GM19324 (cell line): ENCODE results near the gene LAMB1.

Experiments
- ATAC-seq: cut with Tn5 transposase; IDR thresholded peaks from one replicate; pipeline ENCODE4 v1.9.1; 2021; ENCODE audit warnings: mild to moderate bottlenecking, moderate library complexity; ENCODE audit not compliant: unreplicated experiment, low FRiP score

The LAMB1 gene

DNA sequence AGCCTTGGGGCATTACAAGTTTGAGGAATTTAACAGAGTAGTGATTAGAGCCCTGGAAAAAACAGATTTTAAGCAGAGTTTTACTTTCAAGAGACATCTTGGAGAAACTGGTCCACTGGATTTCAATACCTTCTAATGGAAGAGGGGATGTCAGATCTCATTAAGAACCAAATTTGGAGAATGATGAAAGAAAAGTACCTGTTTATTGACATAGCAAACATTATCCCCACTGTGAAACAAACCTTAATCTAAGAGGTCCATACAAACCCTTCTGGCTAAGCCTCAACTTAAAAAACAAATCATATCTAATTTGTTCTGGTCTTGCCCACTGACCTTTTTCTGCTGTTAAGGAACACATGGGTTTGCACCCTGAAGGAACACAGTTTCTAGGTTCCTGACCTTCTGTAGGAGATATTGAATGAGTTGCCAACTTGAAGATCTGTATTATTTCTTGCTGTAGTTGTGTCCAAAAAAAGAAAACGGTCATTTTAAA is 53.5 kb downstream of the LAMB1 start:
- ATAC-seq: no peak

DNA sequence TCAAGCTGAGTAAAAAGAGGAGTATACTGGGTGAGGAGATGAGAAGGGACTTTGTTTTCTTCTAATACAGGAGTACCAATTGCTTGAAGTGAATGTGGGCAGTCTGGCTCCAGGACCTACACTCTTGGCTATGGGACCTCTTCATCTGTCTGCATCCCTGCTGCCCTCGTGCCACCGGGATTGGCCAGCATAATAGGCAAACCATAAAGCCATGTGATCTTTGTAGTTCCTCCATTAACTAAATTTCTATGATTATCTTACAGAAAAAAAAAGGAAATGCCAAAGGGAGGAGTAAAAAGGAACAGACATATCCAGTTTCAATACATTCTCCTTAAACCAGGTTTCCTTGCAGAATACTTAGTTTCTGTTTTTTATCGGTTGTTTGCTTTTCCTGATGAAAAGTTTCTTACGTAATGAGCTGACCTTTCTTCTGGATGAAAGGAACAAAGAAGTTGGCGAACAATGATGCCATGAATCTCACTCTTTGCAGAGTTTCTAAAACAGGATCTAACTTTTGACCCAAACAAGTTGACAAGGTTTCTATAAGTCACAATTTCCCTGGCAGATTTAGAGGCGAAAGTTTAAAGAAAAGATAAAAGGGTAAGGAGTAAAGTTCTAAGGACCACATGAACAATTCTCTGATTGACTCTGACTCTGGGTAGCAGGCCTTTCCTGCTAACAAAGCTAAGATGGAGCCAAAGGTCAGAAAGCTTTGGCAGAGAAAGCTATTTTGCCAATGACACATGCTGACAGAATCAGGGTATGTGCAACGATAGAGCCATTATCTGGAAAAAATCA is 54.1 kb downstream of the LAMB1 start:
- no peak for ATAC-seq

DNA sequence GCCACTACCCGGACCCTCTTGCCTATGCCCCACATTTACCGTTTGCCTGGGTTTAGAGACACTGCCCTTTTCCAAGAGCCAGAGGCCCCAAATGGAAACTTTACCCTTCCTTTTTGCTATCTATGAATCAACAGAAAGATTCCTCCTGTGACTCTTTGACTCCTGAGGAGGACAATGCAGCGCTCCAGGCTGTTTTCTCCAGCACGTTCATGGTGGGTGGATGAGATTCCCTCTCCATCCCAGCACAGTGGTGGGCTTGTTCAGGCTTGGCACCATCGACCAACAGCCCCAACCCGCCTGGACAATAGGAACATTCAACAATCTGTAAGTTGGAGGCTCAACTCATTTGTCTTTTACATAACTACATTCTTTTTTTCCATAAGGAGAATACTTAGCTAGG is 56.1 kb downstream of the LAMB1 start:
- no peak for ATAC-seq

DNA sequence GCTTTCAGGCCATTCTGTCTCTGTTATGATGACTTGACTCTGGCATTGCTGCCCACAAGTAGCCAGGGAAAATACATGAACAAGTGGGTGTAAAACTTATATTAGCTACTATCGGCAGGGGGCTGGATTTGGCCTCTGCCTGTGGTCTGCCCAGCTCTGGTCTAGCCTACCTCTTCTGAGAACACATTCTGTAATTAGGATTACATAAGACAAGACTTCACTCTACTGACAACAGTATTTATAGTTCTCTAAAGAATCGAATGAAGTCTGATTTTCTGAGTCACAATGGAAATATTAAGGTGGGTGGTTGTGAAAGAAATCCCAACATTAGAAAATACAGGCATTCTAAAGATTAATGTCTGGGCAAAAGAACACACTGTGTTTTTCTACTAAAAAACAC is 56.5 kb downstream of the LAMB1 start:
- no peak for ATAC-seq

DNA sequence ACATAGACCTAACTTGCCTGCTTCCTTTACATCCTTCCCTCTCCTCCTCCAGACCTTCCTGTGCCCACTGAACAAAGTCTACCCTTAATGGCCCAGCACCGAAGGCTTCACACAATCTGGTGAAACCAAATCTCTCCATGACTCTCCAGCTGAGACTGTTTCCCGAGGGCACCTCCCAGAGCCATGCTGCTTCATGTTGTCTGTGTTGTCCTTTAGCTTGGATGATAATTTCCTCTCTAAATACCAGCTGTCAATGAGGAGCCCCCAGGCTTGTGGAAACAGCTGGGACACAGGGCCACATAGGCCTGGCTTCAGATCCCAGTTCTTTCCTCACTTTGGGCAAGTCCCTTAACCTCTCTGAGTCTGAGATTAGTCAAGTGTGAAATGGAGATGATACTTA is 57.6 kb downstream of the LAMB1 start:
- ATAC-seq: no peak

DNA sequence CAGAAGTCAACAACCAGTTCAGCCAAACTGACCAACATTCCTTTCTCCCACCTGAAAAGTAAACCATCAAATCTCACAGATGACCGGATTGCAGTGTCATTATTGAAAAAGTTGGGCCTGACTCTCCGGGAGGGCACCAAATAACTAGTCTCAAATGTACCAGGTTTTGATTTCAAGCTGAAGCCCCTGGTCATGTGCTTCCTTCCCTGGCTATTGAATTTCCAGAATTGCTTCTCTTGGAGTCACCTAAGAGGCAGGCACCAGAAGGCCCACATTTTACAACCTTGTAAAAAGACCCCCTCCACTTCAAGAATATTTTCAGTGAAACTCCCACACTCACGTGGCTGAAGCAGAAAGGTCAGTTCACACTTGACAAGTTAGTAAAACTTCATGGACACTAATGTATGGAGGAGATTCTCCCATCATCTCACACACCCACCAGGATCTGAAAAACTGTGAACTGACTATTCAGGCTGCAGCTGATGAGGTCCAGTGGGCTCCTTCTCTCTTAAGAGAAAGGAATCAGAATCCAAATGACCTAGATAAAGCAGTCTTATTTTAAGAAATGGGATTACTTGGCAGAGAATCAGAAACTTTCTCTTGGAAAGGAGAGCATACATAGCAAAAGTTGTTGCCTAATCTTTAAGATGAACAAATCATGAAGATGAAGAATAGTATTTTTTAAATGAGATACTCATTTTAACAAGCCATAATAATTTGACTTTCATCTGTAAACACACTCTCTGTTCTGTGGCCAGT is 58.4 kb downstream of the LAMB1 start:
- no peak for ATAC-seq

DNA sequence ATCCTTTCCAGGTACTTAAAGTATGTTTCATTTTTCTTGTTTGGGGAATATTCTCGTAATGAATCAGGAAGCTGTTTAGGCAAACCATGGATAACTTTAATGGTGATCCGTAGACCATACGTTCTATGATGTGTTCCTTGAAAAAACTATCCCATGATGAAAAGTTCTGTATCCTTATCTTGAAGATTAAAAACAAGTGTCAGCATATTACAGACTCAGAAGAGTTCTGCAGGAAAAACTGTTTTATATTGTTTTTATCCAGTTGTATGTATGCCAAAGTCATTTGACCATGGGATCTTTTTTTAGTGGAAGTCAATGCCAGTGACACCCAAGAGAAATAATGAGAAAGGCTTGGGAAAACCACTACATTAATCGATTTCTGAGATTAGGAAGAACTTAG is 59.9 kb downstream of the LAMB1 start:
- ATAC-seq: no peak

DNA sequence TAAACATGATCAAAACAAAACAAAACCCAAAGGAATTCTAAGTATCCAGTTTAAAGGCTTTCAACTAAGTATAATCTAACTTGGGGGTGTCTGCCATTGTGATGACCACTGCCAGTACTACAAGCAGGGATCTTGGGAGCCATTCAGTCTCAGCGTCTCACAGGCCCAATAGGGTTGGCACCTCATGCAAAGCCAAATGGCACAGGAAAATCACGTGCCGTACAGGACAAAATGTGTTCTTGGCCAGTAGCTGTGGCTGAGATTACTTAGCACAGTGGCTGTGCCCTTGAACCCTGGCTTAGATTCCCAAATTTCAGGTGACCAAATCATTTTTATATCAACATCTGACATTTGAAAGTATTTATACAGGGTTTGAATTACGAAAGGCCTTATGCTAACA is 62.0 kb downstream of the LAMB1 start:
- ATAC-seq: no peak

DNA sequence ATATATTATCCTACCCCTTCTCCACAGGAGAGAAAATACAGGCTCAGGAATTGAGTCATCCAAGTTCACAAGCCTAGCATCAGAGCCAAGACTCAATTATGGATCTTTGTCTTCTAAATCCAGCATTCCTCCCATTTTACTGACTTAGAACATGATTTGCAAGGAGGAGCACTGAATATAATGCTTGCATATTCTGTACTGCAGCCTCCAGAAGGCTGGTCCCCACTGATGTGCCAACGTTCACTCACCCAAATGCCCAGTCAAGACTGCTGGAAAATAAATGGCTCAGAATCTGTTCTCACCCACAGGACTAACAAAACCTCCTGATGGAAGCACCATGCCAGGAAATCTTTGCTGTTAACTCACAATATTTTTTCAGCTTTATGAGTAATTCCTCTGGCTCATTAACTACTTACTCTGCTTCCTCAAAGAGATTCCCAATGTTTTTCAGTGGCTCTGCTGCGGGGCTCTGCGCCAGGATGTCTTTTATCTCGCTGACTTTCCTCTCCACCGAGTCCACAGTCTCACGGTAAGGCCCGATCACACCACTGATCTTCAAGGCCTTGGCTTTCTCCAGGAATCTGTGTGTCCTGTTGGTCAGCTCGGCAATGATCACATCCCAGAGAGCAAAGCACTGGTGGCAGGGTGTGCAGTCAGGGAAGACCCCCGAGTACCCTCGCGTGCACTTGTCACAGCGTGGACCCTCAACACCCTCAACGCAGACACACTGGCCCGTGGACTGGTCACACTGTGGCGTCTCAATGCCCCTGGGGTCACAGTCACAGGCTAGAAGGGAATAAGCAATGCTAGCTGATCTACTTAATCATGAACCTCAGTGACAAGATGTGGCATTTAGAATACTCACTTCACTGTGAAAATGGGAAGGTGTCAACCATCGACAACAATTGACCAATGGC is 63.1 kb downstream of the LAMB1 start:
- ATAC-seq: no peak

DNA sequence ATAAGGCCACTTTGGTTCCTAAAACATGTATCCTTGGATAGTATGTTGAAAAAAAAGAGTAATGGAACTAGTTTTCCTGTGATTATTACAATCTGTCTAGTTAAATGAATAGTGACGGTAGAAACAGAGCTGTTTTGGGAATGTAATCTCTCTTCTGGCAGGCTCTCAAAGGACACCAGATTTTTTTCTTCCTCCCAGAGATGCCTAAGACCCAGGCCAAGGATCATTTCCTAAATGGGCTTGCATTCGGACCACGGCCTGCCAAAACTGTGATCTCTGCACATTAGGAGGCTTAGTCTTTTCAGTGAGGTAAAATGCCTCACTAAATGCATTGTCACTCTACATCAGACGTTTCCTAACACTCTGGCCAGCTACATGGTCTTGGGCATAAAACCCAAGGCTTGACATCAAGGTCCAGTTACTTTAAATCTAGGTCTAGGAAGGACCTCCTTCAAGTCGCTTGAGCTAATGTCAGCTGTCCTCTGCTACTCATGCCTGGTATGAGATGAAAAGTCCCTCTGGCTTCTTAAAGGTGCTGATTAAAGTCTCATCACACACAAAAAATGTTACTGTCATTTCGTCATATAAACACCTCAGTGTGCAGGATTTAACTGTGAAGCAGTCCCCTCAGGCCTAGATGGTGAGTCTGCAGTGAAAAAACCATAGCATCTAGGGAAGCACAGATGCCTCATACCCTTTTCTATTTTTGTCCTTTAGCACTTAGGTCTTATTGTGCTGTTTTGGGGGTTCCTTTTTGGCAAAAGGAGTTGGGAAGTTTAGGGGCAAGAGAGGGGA is 64.3 kb downstream of the LAMB1 start:
- no peak for ATAC-seq

DNA sequence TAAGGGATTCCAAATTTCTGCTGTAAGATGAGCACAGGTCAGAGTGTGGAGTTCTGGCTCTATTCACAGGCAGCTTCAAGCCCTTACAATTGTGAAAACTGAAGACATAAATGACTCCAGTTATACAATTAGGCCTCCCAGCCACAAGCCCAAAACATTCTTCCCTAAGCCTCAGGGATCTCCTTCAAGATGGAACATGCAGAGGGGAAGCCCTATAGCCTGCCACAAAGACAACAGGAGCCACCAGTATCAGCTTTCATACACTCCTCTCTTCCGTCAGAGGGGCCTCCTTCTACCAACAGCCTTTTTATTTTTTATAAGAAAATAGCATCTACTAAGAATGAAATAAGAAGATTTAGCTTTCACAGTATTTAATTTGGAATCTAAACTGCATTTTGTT is 65.4 kb downstream of the LAMB1 start:
- ATAC-seq: no peak

DNA sequence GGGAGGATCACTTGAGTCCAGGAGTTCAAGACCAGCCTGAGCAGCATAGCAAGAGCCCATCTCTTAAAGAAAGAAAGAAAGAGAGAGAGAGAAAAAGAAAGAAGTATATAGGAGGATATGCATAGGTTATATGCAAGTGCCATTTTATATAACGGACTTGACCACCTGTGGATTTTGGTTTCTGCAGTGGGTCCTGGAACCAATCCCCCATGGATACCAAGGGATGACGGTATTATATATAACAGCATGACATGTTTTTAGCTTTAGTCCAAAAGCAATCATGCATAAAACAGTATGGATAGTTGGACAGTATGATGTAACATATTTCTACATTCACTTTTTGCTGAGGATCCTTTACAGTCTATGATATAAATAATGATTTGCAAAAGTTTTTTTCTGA is 66.6 kb downstream of the LAMB1 start:
- no peak for ATAC-seq

DNA sequence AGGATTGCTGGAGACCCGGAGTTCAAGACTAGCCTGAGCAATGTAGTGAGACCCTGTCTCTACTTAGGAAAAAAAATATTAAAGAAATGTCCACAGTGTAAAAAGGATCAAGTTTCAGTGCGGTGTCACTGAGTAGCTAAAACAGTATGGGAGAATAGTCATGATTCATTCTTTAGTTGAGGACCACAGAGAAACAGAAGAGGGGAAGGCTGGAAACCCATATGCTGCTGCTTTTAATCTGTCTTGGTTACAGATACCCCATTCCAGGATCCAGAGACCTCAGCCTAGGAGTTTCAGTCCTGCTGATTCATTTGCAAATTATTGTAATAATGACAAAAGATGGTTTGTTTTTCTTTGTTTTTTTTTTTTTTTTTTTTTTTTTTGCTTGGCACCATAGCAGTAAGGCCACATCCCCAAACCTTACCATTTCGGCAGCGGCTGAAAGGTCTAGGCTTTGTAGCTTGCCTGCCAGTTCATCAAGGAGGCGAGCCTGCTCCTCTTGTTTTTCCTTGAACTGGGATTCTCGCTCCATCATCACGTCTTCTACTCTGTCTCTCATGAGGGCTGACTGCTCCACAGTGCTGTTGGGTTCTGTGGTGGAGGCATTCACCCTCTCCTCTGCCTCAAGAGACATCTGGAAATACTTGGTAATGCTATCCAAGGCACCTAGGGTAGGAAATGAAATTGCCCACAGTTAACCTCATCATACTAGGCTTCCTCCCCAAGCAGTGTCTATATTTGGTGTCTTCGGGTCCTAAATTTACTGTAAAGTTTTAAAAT is 67.8 kb downstream of the LAMB1 start:
- no peak for ATAC-seq

DNA sequence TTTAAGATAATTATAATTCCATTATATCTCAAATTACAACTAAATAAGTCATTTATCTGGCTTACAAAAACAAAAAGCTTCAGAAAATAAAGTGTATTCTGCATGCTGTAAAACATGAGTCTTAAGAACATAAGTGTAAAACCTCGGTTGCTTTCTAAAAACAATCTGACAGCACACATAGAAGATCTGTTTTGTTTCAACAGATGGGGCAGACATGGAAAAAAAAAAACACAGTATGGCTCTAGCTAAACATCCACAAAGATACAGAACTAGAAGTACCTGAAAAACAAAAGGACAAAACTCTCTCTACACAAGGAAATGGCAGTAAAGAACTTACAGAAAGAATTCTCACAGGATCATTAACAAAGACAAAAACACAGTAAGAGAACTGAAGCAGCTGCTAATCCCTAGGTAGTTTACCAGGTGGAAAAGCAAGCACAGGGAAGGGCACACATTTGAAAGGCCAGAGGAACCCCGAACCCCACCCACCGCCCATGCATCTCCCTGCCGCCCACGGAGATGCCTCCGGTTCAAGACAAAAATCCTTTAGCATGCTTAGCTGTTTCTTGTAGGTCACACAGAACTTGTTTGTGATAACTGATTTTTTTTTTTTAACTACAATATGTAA is 69.5 kb downstream of the LAMB1 start:
- no peak for ATAC-seq

DNA sequence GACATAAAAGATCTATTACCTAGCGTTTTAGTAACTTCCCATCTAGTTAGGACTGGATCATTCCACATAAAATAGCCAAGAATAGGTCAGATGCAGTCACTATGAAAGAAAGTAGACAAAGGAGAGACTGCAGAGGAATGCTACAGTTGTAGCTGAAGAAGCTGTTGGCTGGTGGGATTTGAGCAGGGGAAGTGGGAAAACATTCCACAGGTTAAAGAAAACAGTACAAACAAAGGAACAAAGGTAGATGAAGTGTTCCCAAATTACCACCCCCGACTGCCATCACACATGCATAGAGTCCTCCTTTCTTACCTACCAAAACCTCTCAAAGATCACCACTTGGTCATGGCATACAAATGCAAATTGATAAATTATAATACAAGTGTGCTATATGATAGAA is 70.2 kb downstream of the LAMB1 start:
- no peak for ATAC-seq

DNA sequence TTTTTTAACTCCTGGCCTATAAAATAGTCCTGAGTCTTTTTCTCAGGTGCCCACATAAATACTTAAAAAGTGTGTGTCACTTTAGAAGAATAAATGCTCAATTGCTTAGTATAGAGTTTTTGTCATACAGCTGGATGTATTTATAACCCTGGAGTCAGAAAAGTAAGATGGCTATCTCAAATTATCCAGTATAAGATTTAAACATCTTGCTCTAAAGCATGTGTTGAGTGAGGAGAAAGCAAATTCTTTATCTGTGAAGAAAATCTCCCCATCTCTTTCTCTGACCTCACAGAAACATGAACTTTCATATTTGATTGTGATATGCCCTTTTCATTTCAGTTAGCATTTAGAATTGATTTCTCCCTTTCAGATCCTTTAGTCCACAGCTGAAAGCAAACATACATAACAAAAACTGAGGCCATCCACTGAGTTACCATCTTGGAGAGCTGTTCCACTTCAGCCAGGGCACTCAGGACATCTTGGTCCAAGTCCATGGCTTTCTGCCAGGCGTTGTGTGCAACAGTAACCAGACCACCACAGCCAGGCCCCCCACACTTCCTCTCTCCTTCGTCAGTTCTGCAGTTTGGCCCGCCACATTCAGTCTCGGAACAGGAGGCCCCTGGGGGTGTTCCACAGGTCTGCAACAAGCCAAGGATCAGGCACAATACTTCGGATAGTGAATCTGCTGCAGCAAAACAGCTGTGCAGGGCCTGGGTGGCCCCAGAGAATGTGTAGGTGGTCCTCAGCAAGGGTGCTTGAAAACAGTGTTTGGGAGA is 71.0 kb downstream of the LAMB1 start:
- ATAC-seq: no peak

DNA sequence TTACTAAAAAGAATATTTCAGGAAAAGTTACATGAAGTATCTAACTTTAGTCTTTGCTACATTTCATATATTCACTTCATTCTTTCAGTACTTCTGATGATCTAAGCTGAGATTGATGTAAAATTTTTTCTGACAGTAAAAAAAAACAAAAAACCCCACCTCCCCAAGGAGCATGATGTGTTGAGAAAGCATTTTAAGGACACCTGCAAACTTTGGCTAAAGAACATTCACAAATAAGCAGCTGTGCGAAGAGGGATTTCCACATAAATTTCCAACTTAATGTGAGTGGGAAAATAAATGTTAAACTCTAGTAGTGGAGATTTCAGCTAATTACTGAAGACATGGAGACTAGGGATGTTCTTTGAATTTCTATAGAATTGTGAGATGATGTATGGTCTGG is 76.5 kb downstream of the LAMB1 start:
- ATAC-seq: no peak

DNA sequence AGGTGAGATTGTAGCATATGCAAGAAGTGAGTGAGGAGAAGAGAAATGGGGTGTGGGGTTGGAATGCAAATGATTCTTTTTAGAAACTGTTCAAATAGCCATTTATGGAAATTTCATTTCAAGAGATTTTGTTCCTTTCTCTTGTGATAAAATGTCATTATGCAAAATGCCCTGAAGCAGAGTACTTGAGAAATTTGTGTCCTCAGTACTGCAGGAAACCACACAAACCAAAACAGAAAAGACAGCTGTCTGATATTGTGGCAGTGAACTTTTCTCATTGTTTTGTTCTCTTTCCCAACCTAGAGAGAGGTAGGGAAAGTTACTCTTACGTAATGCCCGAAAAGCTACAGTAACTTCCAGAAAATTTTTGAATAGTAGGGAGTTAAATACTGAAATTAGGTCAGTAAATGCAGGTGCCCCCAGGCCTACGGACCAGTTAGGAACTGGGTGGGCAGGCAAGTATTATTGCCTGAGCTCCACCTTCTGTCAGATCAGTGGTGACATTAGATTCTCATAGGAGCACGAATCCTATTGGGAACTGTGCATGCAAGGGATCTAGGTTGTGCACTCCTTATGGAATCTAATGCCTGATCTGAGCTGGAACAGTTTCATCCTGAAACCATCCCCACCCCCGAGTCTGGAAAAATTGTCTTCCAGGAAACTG is 78.0 kb downstream of the LAMB1 start:
- ATAC-seq: peak; percentile 94
